ENCODE data around the gene PAOX.

- TF ChIP-seq, protein P1, sequence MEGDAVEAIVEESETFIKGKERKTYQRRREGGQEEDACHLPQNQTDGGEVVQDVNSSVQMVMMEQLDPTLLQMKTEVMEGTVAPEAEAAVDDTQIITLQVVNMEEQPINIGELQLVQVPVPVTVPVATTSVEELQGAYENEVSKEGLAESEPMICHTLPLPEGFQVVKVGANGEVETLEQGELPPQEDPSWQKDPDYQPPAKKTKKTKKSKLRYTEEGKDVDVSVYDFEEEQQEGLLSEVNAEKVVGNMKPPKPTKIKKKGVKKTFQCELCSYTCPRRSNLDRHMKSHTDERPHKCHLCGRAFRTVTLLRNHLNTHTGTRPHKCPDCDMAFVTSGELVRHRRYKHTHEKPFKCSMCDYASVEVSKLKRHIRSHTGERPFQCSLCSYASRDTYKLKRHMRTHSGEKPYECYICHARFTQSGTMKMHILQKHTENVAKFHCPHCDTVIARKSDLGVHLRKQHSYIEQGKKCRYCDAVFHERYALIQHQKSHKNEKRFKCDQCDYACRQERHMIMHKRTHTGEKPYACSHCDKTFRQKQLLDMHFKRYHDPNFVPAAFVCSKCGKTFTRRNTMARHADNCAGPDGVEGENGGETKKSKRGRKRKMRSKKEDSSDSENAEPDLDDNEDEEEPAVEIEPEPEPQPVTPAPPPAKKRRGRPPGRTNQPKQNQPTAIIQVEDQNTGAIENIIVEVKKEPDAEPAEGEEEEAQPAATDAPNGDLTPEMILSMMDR (IDR thresholded peaks at IDR 0.05), result no peak
- no peak for TF ChIP-seq POLR2A (IDR thresholded peaks at IDR 0.05)
These were observed 36.1 kb upstream of the PAOX start for GRCh38 chr10:133342942-133343341.

All from testis (tissue), 2 donors.